Endothelial cell of umbilical vein (primary cell): ENCODE results near the gene RGS9BP. TPM values are rescaled to one million over a fixed set of nuclear protein-coding genes. Genes with fewer than 3 reads are reported as not detected.

Source experiments
- BruUV-seq: library from RNA; stranded (reverse); fragments of 400-500 nt; replicated peaks from 2 replicates; lab custom pipeline; 2021; lab: Mats Ljungman, UMichigan
- CTCF ChIA-PET: fragments of 300-600, 350-600 bp; sonication (Branson Sonifier 250); formaldehyde crosslinking; loops from one replicate; lab custom pipeline; 2021; ENCODE audit warnings: antibody characterized with exemption, inconsistent platforms; lab: Charles Lee
- POLR2A ChIA-PET: fragments of 300-600, 350-600 bp; sonication (Branson Sonifier 250); formaldehyde crosslinking; loops from one replicate; lab custom pipeline; 2021; ENCODE audit warnings: antibody characterized with exemption, inconsistent platforms; lab: Charles Lee
- DNase-seq: peaks from one replicate; pipeline ENCODE4 v3.0.0-alpha.2; 2011; ENCODE audit warnings: low read depth, low spot score
- FAIRE-seq: peaks from 2 replicates; lab custom pipeline; 2011; peaks lifted over from hg19 to GRCh38; lab: Jason Lieb, UNC
- H2AFZ ChIP-seq: 2 replicates; pipeline ENCODE4 v1.6.0; 2012; ENCODE audit warnings: low read depth, low read length, control low read depth, inconsistent platforms
- H3K27ac ChIP-seq: 2 replicates; pipeline ENCODE4 v1.5.1; 2011; ENCODE audit warnings: low read depth, mild to moderate bottlenecking, control low read depth, low read length, moderate library complexity; ENCODE audit not compliant: insufficient read depth
- H3K27me3 ChIP-seq, 2 experiments: 2 replicates each; pipeline versions ENCODE4 v1.6.0 to v1.6.1; 2011; ENCODE audit warnings: low read length in 2 of 2, mixed read lengths in 1 of 2; ENCODE audit not compliant: control insufficient read depth in 2 of 2, insufficient read depth in 2 of 2
- H3K36me3 ChIP-seq, 2 experiments: 2 replicates in 1 of 2; 3 replicates in 1 of 2; pipeline ENCODE4 v1.5.1; 2011; ENCODE audit warnings: low read length in 2 of 2, mild to moderate bottlenecking in 1 of 2, moderate library complexity in 1 of 2; ENCODE audit not compliant: control insufficient read depth in 2 of 2, insufficient read depth in 2 of 2; ENCODE audit errors: extremely low read depth in 1 of 2
- H3K4me1 ChIP-seq: 3 replicates; pipeline ENCODE4 v1.5.1; 2011; ENCODE audit warnings: mild to moderate bottlenecking, low read length; ENCODE audit not compliant: control insufficient read depth, insufficient read depth; ENCODE audit errors: extremely low read depth
- H3K4me2 ChIP-seq: 2 replicates; pipeline ENCODE4 v1.6.1; 2011; ENCODE audit warnings: low read length, control low read depth, mixed read lengths; ENCODE audit not compliant: insufficient read depth
- H3K4me3 ChIP-seq, 3 experiments: fragments of 200-600 bp in 1 of 3; sonication (generic), shearing (Covaris generic) in 1 of 3; replicated peaks in 1 of 3; 2 replicates each; pipeline ENCODE4 v1.5.1; 2011 to 2016; ENCODE audit warnings: control low read depth in 3 of 3, low read length in 3 of 3, mild to moderate bottlenecking in 2 of 3, inconsistent platforms in 1 of 3, low read depth in 1 of 3, moderate library complexity in 1 of 3; ENCODE audit not compliant: insufficient read depth in 1 of 3
- H3K79me2 ChIP-seq: 2 replicates; pipeline ENCODE4 v1.6.0; 2012; ENCODE audit warnings: low read length, inconsistent platforms; ENCODE audit not compliant: control insufficient read depth, insufficient read depth
- H3K9ac ChIP-seq: replicated peaks from 2 replicates; pipeline ENCODE3; 2011; ENCODE audit warnings: low read length, control low read depth; ENCODE audit not compliant: insufficient read depth; ENCODE audit errors: extremely low read depth
- H3K9me1 ChIP-seq: replicated peaks from 3 replicates; pipeline ENCODE4 v1.6.0; 2011; ENCODE audit warnings: mild to moderate bottlenecking, low read length; ENCODE audit not compliant: control insufficient read depth, insufficient read depth; ENCODE audit errors: extremely low read depth
- H3K9me3 ChIP-seq: replicated peaks from 2 replicates; pipeline ENCODE4 v1.5.1; 2012; ENCODE audit warnings: low read length, inconsistent platforms; ENCODE audit not compliant: control insufficient read depth, insufficient read depth
- H4K20me1 ChIP-seq: replicated peaks from 2 replicates; pipeline ENCODE3; 2011; ENCODE audit warnings: mild to moderate bottlenecking, low read length; ENCODE audit not compliant: control insufficient read depth, insufficient read depth; ENCODE audit errors: extremely low read depth
- CTCF ChIP-seq, 2 donors: IDR thresholded peaks; 1 replicate in 1 of 2; 2 replicates in 1 of 2; pipeline ENCODE4 v1.5.1; 2011; ENCODE audit warnings: low read length in 2 of 2, mild to moderate bottlenecking in 2 of 2, moderate library complexity in 2 of 2, control low read depth in 1 of 2, inconsistent platforms in 1 of 2, low read depth in 1 of 2; ENCODE audit not compliant: insufficient read depth in 1 of 2; ENCODE audit errors: extremely low read depth in 1 of 2
- EZH2 ChIP-seq: IDR thresholded peaks from 2 replicates; pipeline ENCODE4 v1.6.1; 2012; ENCODE audit warnings: borderline replicate concordance, low read depth, mild to moderate bottlenecking, moderate library complexity, low read length, inconsistent platforms; ENCODE audit not compliant: severe bottlenecking
- FOS ChIP-seq: IDR thresholded peaks from 2 replicates; pipeline ENCODE4 v1.6.1; 2011; ENCODE audit warnings: mild to moderate bottlenecking, low read length, moderate library complexity, borderline replicate concordance; ENCODE audit not compliant: insufficient read depth
- GATA2 ChIP-seq: IDR thresholded peaks from 2 replicates; pipeline ENCODE4 v1.7.0; 2011; ENCODE audit warnings: low read depth, mild to moderate bottlenecking, moderate library complexity, mixed read lengths, low read length; ENCODE audit not compliant: insufficient read length, insufficient read depth
- JUN ChIP-seq: IDR thresholded peaks from 2 replicates; pipeline ENCODE4 v1.6.1; 2011; ENCODE audit warnings: borderline replicate concordance, low read depth; ENCODE audit not compliant: insufficient read length, insufficient read depth
- MAX ChIP-seq: IDR thresholded peaks from 2 replicates; pipeline ENCODE4 v1.6.1; 2011; ENCODE audit not compliant: insufficient read depth, insufficient read length
- MYC ChIP-seq: IDR thresholded peaks from one replicate; pipeline ENCODE4 v1.6.1; 2011; ENCODE audit warnings: mild to moderate bottlenecking, low read depth, low read length
- POLR2A ChIP-seq: IDR thresholded peaks from 2 replicates; pipeline ENCODE4 v1.6.1; 2012; ENCODE audit warnings: low read depth, mild to moderate bottlenecking, control low read depth, low read length
- POLR2AphosphoS5 ChIP-seq: IDR thresholded peaks from 2 replicates; pipeline ENCODE4 v1.6.1; 2012; ENCODE audit warnings: low read depth, mild to moderate bottlenecking, control low read depth, low read length, moderate library complexity; ENCODE audit not compliant: insufficient read depth
- dilution Hi-C: fragments of 300-500 bp; cut with MboI; formaldehyde crosslinking; loops from one replicate; pipeline ENCODE4 v1.15.0; 2019; ENCODE audit warnings: low sequenced_read_pairs; ENCODE audit not compliant: extremely low pct_ligation_motif_present
- intact Hi-C: fragments of 100-400 bp; cut with micrococcal nuclease; formaldehyde crosslinking; loops from one replicate; pipeline ENCODE4 v1.10.0; 2022
- polyA plus RNA-seq, 4 experiments: library from polyadenylated mRNA; depleted of rRNA in 3 of 4; stranded (reverse) in 3 of 4; unstranded in 1 of 4; fragments of >200 nt; gene quantifications; 2 replicates each; pipeline versions ENCODE4 v1.2.1 to v1.2.3, GENCODE V29; 2011 to 2012; ENCODE audit warnings: missing spikeins in 1 of 4
- total RNA-seq: library from RNA; stranded (reverse); gene quantifications from 2 replicates; pipeline ENCODE4 v1.2.3, GENCODE V29; 2021

RGS9BP gene
- total and polyA plus RNA-seq, 2 donors (not counting 3 experiments of a cell fraction or from before 2014, with no cell fraction given), result 0.15 TPM; not detected in 1

GRCh38 chr19:32649751-32650150 lies 25.9 kb upstream of the RGS9BP start:
- no peak overlapping the region for H3K9ac ChIP-seq
- no TSS peak for BruUV-seq
- dilution Hi-C loops, result no loop called here
- TF ChIP-seq EZH2, result no peak
- TF ChIP-seq MAX, result no peak
- no peak for TF ChIP-seq JUN
- TF ChIP-seq POLR2A, result no peak
- TF ChIP-seq CTCF (IDR thresholded peaks at IDR 0.05; ENCODE audit: extremely low read depth in 1 of 2, insufficient read depth in 1 of 2, low read depth in 1 of 2, low read length in 2 of 2), result no peak
- TF ChIP-seq POLR2AphosphoS5, result no peak
- no peak for TF ChIP-seq GATA2
- no peak for TF ChIP-seq FOS
- TF ChIP-seq MYC, result no peak
- no peak overlapping the region for H2AFZ ChIP-seq
- H3K4me2 ChIP-seq, result no peak overlapping the region
- no peaks in the 10 kb centered on the region for H3K9me3 ChIP-seq
- no peak for FAIRE-seq
- H3K36me3 ChIP-seq, result peaks cover 0 to 6% of the 10 kb centered on the region in 2 experiments
- DNase-seq, result no peak
- CTCF ChIA-PET, result no interaction called here
- POLR2A ChIA-PET, result no interaction called here
- no peaks in the 10 kb centered on the region for H3K4me1 ChIP-seq
- H3K9me1 ChIP-seq, result no peaks in the 10 kb centered on the region
- intact Hi-C loops, result no loop called here
- H3K27ac ChIP-seq, result no peak overlapping the region
- no peaks in the 10 kb centered on the region for H3K27me3 ChIP-seq
- H3K4me3 ChIP-seq, result no peak overlapping the region
- no peaks in the 10 kb centered on the region for H3K79me2 ChIP-seq
- H4K20me1 ChIP-seq, result no peaks in the 10 kb centered on the region
